ENCODE results near the gene CCDC60.

Gene CCDC60

GRCh38 chr12:119491814-119492213 lies 157.3 kb downstream of the CCDC60 start:
- no peaks in the 10 kb centered on the region for H3K36me3 ChIP-seq (ENCODE audit: control insufficient read depth, insufficient read depth, low read length)
- H3K4me3 ChIP-seq (ENCODE audit: low read depth, low read length): no peak overlapping the region
- no peak overlapping the region for H3K9ac ChIP-seq (ENCODE audit: low read depth, low read length)
- no peaks in the 10 kb centered on the region for H3K9me3 ChIP-seq (ENCODE audit: control insufficient read depth, insufficient read depth, low read length)
- H3K4me1 ChIP-seq (ENCODE audit: control insufficient read depth, insufficient read depth, low read length): peaks cover under 1% of the 10 kb centered on the region
- H3K27me3 ChIP-seq (ENCODE audit: control insufficient read depth, insufficient read depth, low read length): no peaks in the 10 kb centered on the region

- Histone ChIP-seq H3K27me3 (ENCODE audit: control insufficient read depth, insufficient read depth, low read length) (no peaks in the 10 kb centered on the region), H3K9me3 (ENCODE audit: control insufficient read depth, insufficient read depth, low read length) (no peaks in the 10 kb centered on the region), H3K4me1 (ENCODE audit: control insufficient read depth, insufficient read depth, low read length) (peaks cover 14% of the 10 kb centered on the region), H3K9ac (ENCODE audit: low read depth, low read length) (no peak overlapping the region), H3K36me3 (ENCODE audit: control insufficient read depth, insufficient read depth, low read length) (no peaks in the 10 kb centered on the region), H3K4me3 (ENCODE audit: low read depth, low read length) (no peak overlapping the region)
Observed at GRCh38 chr12:119500209-119500608, 165.7 kb downstream of the CCDC60 start.

- Histone ChIP-seq H3K27me3 (ENCODE audit: control insufficient read depth, insufficient read depth, low read length) (no peaks in the 10 kb centered on the region), H3K4me1 (ENCODE audit: control insufficient read depth, insufficient read depth, low read length) (peaks cover 14% of the 10 kb centered on the region), H3K4me3 (ENCODE audit: low read depth, low read length) (no peak overlapping the region), H3K9me3 (ENCODE audit: control insufficient read depth, insufficient read depth, low read length) (no peaks in the 10 kb centered on the region), H3K36me3 (ENCODE audit: control insufficient read depth, insufficient read depth, low read length) (no peaks in the 10 kb centered on the region), H3K9ac (ENCODE audit: low read depth, low read length) (no peak overlapping the region)
Observed at GRCh38 chr12:119501052-119501451, 166.5 kb downstream of the CCDC60 start.

GRCh38 chr12:119505001-119505400 lies 170.5 kb downstream of the CCDC60 start:
- Histone ChIP-seq H3K36me3 (ENCODE audit: control insufficient read depth, insufficient read depth, low read length) (no peaks in the 10 kb centered on the region), H3K4me1 (ENCODE audit: control insufficient read depth, insufficient read depth, low read length) (peaks cover 2% of the 10 kb centered on the region), H3K9ac (ENCODE audit: low read depth, low read length) (no peak overlapping the region), H3K27me3 (ENCODE audit: control insufficient read depth, insufficient read depth, low read length) (no peaks in the 10 kb centered on the region), H3K4me3 (ENCODE audit: low read depth, low read length) (no peak overlapping the region), H3K9me3 (ENCODE audit: control insufficient read depth, insufficient read depth, low read length) (no peaks in the 10 kb centered on the region)

- H3K36me3 ChIP-seq (ENCODE audit: control insufficient read depth, insufficient read depth, low read length): no peaks in the 10 kb centered on the region
- H3K27me3 ChIP-seq (ENCODE audit: control insufficient read depth, insufficient read depth, low read length): no peaks in the 10 kb centered on the region
- no peaks in the 10 kb centered on the region for H3K9me3 ChIP-seq (ENCODE audit: control insufficient read depth, insufficient read depth, low read length)
- no peak overlapping the region for H3K9ac ChIP-seq (ENCODE audit: low read depth, low read length)
- no peak overlapping the region for H3K4me3 ChIP-seq (ENCODE audit: low read depth, low read length)
- H3K4me1 ChIP-seq (ENCODE audit: control insufficient read depth, insufficient read depth, low read length): no peaks in the 10 kb centered on the region
Observed at GRCh38 chr12:119512772-119513497, 178.4 kb downstream of the CCDC60 start.

- Histone ChIP-seq H3K4me1 (ENCODE audit: control insufficient read depth, insufficient read depth, low read length) (no peaks in the 10 kb centered on the region), H3K4me3 (ENCODE audit: low read depth, low read length) (no peak overlapping the region), H3K36me3 (ENCODE audit: control insufficient read depth, insufficient read depth, low read length) (no peaks in the 10 kb centered on the region), H3K9me3 (ENCODE audit: control insufficient read depth, insufficient read depth, low read length) (no peaks in the 10 kb centered on the region), H3K27me3 (ENCODE audit: control insufficient read depth, insufficient read depth, low read length) (peaks cover 16% of the 10 kb centered on the region), H3K9ac (ENCODE audit: low read depth, low read length) (no peak overlapping the region)
Observed at GRCh38 chr12:119528241-119528640, 193.7 kb downstream of the CCDC60 start.

- Histone ChIP-seq H3K4me3 (ENCODE audit: low read depth, low read length) (no peak overlapping the region), H3K4me1 (ENCODE audit: control insufficient read depth, insufficient read depth, low read length) (no peaks in the 10 kb centered on the region), H3K36me3 (ENCODE audit: control insufficient read depth, insufficient read depth, low read length) (no peaks in the 10 kb centered on the region), H3K27me3 (ENCODE audit: control insufficient read depth, insufficient read depth, low read length) (no peaks in the 10 kb centered on the region), H3K9ac (ENCODE audit: low read depth, low read length) (no peak overlapping the region), H3K9me3 (ENCODE audit: control insufficient read depth, insufficient read depth, low read length) (no peaks in the 10 kb centered on the region)
Observed at GRCh38 chr12:119540476-119540875, 205.9 kb downstream of the CCDC60 start.

- no peaks in the 10 kb centered on the region for H3K27me3 ChIP-seq (ENCODE audit: control insufficient read depth, insufficient read depth, low read length)
- no peak overlapping the region for H3K9ac ChIP-seq (ENCODE audit: low read depth, low read length)
- H3K4me3 ChIP-seq (ENCODE audit: low read depth, low read length): no peak overlapping the region
- no peaks in the 10 kb centered on the region for H3K4me1 ChIP-seq (ENCODE audit: control insufficient read depth, insufficient read depth, low read length)
- H3K9me3 ChIP-seq (ENCODE audit: control insufficient read depth, insufficient read depth, low read length): no peaks in the 10 kb centered on the region
- no peaks in the 10 kb centered on the region for H3K36me3 ChIP-seq (ENCODE audit: control insufficient read depth, insufficient read depth, low read length)
Observed at GRCh38 chr12:119544765-119545625, 210.5 kb downstream of the CCDC60 start.

GRCh38 chr12:119546340-119546739 lies 211.8 kb downstream of the CCDC60 start:
- Histone ChIP-seq H3K36me3 (ENCODE audit: control insufficient read depth, insufficient read depth, low read length) (no peaks in the 10 kb centered on the region), H3K27me3 (ENCODE audit: control insufficient read depth, insufficient read depth, low read length) (no peaks in the 10 kb centered on the region), H3K4me1 (ENCODE audit: control insufficient read depth, insufficient read depth, low read length) (no peaks in the 10 kb centered on the region), H3K9ac (ENCODE audit: low read depth, low read length) (no peak overlapping the region), H3K9me3 (ENCODE audit: control insufficient read depth, insufficient read depth, low read length) (no peaks in the 10 kb centered on the region), H3K4me3 (ENCODE audit: low read depth, low read length) (no peak overlapping the region)

GRCh38 chr12:119547001-119547400 lies 212.5 kb downstream of the CCDC60 start:
- Histone ChIP-seq H3K4me3 (ENCODE audit: low read depth, low read length) (no peak overlapping the region), H3K27me3 (ENCODE audit: control insufficient read depth, insufficient read depth, low read length) (no peaks in the 10 kb centered on the region), H3K36me3 (ENCODE audit: control insufficient read depth, insufficient read depth, low read length) (no peaks in the 10 kb centered on the region), H3K4me1 (ENCODE audit: control insufficient read depth, insufficient read depth, low read length) (no peaks in the 10 kb centered on the region), H3K9me3 (ENCODE audit: control insufficient read depth, insufficient read depth, low read length) (no peaks in the 10 kb centered on the region), H3K9ac (ENCODE audit: low read depth, low read length) (no peak overlapping the region)

GRCh38 chr12:119556854-119557253 lies 222.3 kb downstream of the CCDC60 start:
- H3K9me3 ChIP-seq (ENCODE audit: control insufficient read depth, insufficient read depth, low read length): no peaks in the 10 kb centered on the region

GRCh38 chr12:119565404-119565803 lies 230.9 kb downstream of the CCDC60 start:
- no peaks in the 10 kb centered on the region for H3K4me1 ChIP-seq (ENCODE audit: control insufficient read depth, insufficient read depth, low read length)
- H3K4me3 ChIP-seq (ENCODE audit: low read depth, low read length): no peak overlapping the region
- no peaks in the 10 kb centered on the region for H3K36me3 ChIP-seq (ENCODE audit: control insufficient read depth, insufficient read depth, low read length)
- no peak overlapping the region for H3K9ac ChIP-seq (ENCODE audit: low read depth, low read length)
- H3K27me3 ChIP-seq (ENCODE audit: control insufficient read depth, insufficient read depth, low read length): no peaks in the 10 kb centered on the region
- no peaks in the 10 kb centered on the region for H3K9me3 ChIP-seq (ENCODE audit: control insufficient read depth, insufficient read depth, low read length)

More at GRCh38 chr12:119556854-119557253, 222.3 kb downstream of the CCDC60 start:
- peaks cover 2% of the 10 kb centered on the region for H3K27me3 ChIP-seq (ENCODE audit: control insufficient read depth, insufficient read depth, low read length)
- no peak overlapping the region for H3K4me3 ChIP-seq (ENCODE audit: low read depth, low read length)
- H3K9ac ChIP-seq (ENCODE audit: low read depth, low read length): no peak overlapping the region
- H3K4me1 ChIP-seq (ENCODE audit: control insufficient read depth, insufficient read depth, low read length): no peaks in the 10 kb centered on the region
- H3K36me3 ChIP-seq (ENCODE audit: control insufficient read depth, insufficient read depth, low read length): no peaks in the 10 kb centered on the region

Measured in iPS-15b (cell line).